ENCODE results near the gene GNPAT. TPM values are rescaled to one million over a fixed set of nuclear protein-coding genes. Genes with fewer than 3 reads are reported as not detected.

Gene GNPAT
- total and polyA plus RNA-seq, 10 of the 15 experiments (the other 5 are each of a cell fraction or from before 2014, with no cell fraction given): 24.0 to 70.6 (median 47.2) TPM

GRCh38 chr1:231266811-231267322 lies 25.9 kb downstream of the GNPAT start:
- Histone ChIP-seq H3K4me2 (ENCODE audit: control insufficient read depth, insufficient read depth) (no peak overlapping the region), H3K4me3 (no peak overlapping the region), H3K79me2 (ENCODE audit: control insufficient read depth, insufficient read depth, low read length) (no peaks in the 10 kb centered on the region), H3K4me1 (ENCODE audit: control insufficient read depth, insufficient read depth, low read length) (no peaks in the 10 kb centered on the region), H3K27ac (ENCODE audit: control insufficient read depth, insufficient read depth) (no peak overlapping the region), H4K20me1 (ENCODE audit: control insufficient read depth, insufficient read depth) (no peaks in the 10 kb centered on the region), H3K27me3 (replicated peaks in 1 of 2; ENCODE audit: control insufficient read depth in 2 of 2, insufficient read depth in 2 of 2, low read length in 1 of 2) (no peaks in the 10 kb centered on the region), H3K9me3 (replicated peaks; ENCODE audit: control insufficient read depth, insufficient read depth, low read length) (no peaks in the 10 kb centered on the region), H3K9ac (ENCODE audit: control insufficient read depth, insufficient read depth, low read length) (no peak overlapping the region), H3K36me3 (ENCODE audit: control insufficient read depth in 2 of 2, insufficient read depth in 2 of 2, low read length in 1 of 2) (peaks cover 4 to 40% of the 10 kb centered on the region in 2 experiments), H2AFZ (ENCODE audit: control insufficient read depth, low read depth, low read length) (no peak overlapping the region)
- POLR2A ChIA-PET: no interaction called here
- BruUV-seq (replicated peaks): no TSS peak
- DNase-seq (ENCODE audit: low read depth, low spot score) (no peak), ATAC-seq (no peak), FAIRE-seq (no peak)
- in situ Hi-C loops (cut with MboI): no loop called here
- SMC1A ChIA-PET (ENCODE audit: uncharacterized antibody, unreplicated experiment): no interaction called here
- WGBS (ENCODE audit: insufficient coverage, insufficient replicate concordance, low lambda C conversion rate, missing lambda C conversion rate): 55% methylated on average over 1 of the region's 1 CpG
- CTCF ChIA-PET: interaction anchor here (0.9 kb wide), 1 partner anchor 48 kb away, joined by 3 read pairs; no protein-coding TSS in a partner anchor
- RAD21 ChIA-PET (ENCODE audit: unreplicated experiment): no interaction called here
- intact Hi-C loops (cut with micrococcal nuclease; ENCODE audit: unreplicated experiment): no loop called here
- TF ChIP-seq POLR2AphosphoS2 (IDR thresholded peaks at IDR 0.05; ENCODE audit: low read depth, low read length) (no peak), CREB1 (IDR thresholded peaks at IDR 0.05; ENCODE audit: low read depth) (no peak), CUX1 (IDR thresholded peaks at IDR 0.05; ENCODE audit: insufficient replicate concordance, low read depth, low read length) (no peak), BCL11A (IDR thresholded peaks at IDR 0.05; ENCODE audit: low read depth, low read length) (no peak), ESRRA (IDR thresholded peaks at IDR 0.05; ENCODE audit: low read length) (no peak), NR2F1 (conservative IDR thresholded peaks at IDR 0.05) (no peak), SMC3 (IDR thresholded peaks at IDR 0.05; ENCODE audit: borderline replicate concordance, low read length) (no peak), MXI1 (IDR thresholded peaks at IDR 0.05; ENCODE audit: low read depth, low read length) (no peak), NBN (IDR thresholded peaks at IDR 0.05) (no peak), CREM (IDR thresholded peaks at IDR 0.05; ENCODE audit: low read depth) (no peak), IKZF2 (IDR thresholded peaks at IDR 0.05) (no peak), HDGF (IDR thresholded peaks at IDR 0.05) (no peak), RBBP5 (conservative IDR thresholded peaks at IDR 0.05) (no peak), RAD21 (IDR thresholded peaks at IDR 0.05; ENCODE audit: insufficient read depth, low read depth, low read length) (no peak)

All from GM12878 (cell line).